Osteoblast (primary cell): ENCODE data around the gene ADAMTSL1. TPM values are rescaled to one million over a fixed set of nuclear protein-coding genes. Genes with fewer than 3 reads are reported as not detected.

Experiments used
- DNase-seq: peaks from one replicate; pipeline ENCODE4 v3.0.0; 2011; ENCODE audit warnings: low spot score, mixed read lengths; ENCODE audit not compliant: insufficient read length; ENCODE audit errors: missing footprints
- H2AFZ ChIP-seq: 2 replicates; pipeline ENCODE4 v1.6.0; 2011; ENCODE audit warnings: mild to moderate bottlenecking, low read length
- H3K27ac ChIP-seq: 2 replicates; pipeline ENCODE4 v1.5.1; 2011; ENCODE audit warnings: mild to moderate bottlenecking, low read depth, low read length, moderate library complexity
- H3K27me3 ChIP-seq: 2 replicates; pipeline ENCODE4 v1.6.0; 2012; ENCODE audit warnings: mild to moderate bottlenecking, control low read depth, inconsistent platforms, low read length, moderate library complexity; ENCODE audit not compliant: insufficient read depth
- H3K36me3 ChIP-seq: 2 replicates; pipeline ENCODE4 v1.5.1; 2011; ENCODE audit warnings: mild to moderate bottlenecking, low read length, control low read depth, moderate library complexity; ENCODE audit not compliant: insufficient read depth
- H3K4me1 ChIP-seq: 2 replicates; pipeline ENCODE4 v1.5.1; 2011; ENCODE audit warnings: mild to moderate bottlenecking, low read length, control low read depth, moderate library complexity; ENCODE audit not compliant: insufficient read depth
- H3K4me2 ChIP-seq: 2 replicates; pipeline ENCODE4 v1.6.0; 2011; ENCODE audit warnings: mild to moderate bottlenecking, low read length; ENCODE audit not compliant: insufficient read depth
- H3K4me3 ChIP-seq: fragments of 200-600 bp; sonication (generic); 3 replicates; pipeline ENCODE4 v1.5.1; 2012; ENCODE audit warnings: mild to moderate bottlenecking, low read length, inconsistent platforms; ENCODE audit not compliant: insufficient read depth
- H3K79me2 ChIP-seq: 2 replicates; pipeline ENCODE4 v1.6.0; 2012; ENCODE audit warnings: mild to moderate bottlenecking, low read length, control low read depth, inconsistent platforms; ENCODE audit not compliant: insufficient read depth
- H3K9me3 ChIP-seq: 2 replicates; pipeline ENCODE4 v1.5.1; 2011; ENCODE audit warnings: low read depth, low read length, control low read depth
- H4K20me1 ChIP-seq: 2 replicates; pipeline ENCODE4 v1.6.0; 2012; ENCODE audit warnings: mild to moderate bottlenecking, low read length, control low read depth; ENCODE audit not compliant: insufficient read depth
- total RNA-seq: library from RNA; depleted of rRNA; stranded (reverse); fragments of >200 nt; gene quantifications from 2 replicates; pipeline ENCODE4 v1.2.3, GENCODE V29; 2012
- TF ChIP-seq, protein P1 (sequence below): IDR thresholded peaks from 2 replicates; pipeline ENCODE4 v1.5.1; 2011; ENCODE audit warnings: mild to moderate bottlenecking, low read depth, low read length, moderate library complexity; ENCODE audit errors: extremely low read depth

The ADAMTSL1 gene
- total RNA-seq, 1 donor = 54.3 TPM

- Histone ChIP-seq H3K27me3 (no peaks in the 10 kb centered on the region), H3K79me2 (no peaks in the 10 kb centered on the region), H3K4me3 (no peak overlapping the region), H3K36me3 (peaks cover 78% of the 10 kb centered on the region), H3K4me2 (no peak overlapping the region), H2AFZ (no peak overlapping the region), H3K4me1 (no peaks in the 10 kb centered on the region), H3K27ac (no peak overlapping the region), H3K9me3 (no peaks in the 10 kb centered on the region), H4K20me1 (peaks cover 4% of the 10 kb centered on the region)
- DNase-seq = no peak
- TF ChIP-seq, protein P1, sequence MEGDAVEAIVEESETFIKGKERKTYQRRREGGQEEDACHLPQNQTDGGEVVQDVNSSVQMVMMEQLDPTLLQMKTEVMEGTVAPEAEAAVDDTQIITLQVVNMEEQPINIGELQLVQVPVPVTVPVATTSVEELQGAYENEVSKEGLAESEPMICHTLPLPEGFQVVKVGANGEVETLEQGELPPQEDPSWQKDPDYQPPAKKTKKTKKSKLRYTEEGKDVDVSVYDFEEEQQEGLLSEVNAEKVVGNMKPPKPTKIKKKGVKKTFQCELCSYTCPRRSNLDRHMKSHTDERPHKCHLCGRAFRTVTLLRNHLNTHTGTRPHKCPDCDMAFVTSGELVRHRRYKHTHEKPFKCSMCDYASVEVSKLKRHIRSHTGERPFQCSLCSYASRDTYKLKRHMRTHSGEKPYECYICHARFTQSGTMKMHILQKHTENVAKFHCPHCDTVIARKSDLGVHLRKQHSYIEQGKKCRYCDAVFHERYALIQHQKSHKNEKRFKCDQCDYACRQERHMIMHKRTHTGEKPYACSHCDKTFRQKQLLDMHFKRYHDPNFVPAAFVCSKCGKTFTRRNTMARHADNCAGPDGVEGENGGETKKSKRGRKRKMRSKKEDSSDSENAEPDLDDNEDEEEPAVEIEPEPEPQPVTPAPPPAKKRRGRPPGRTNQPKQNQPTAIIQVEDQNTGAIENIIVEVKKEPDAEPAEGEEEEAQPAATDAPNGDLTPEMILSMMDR = no peak
These were observed 252.6 kb downstream of the ADAMTSL1 start for GRCh38 chr9:18726546-18726945.

GRCh38 chr9:18727904-18728303 lies 254.0 kb downstream of the ADAMTSL1 start:
- H3K4me3 ChIP-seq = no peak overlapping the region
- DNase-seq = no peak
- H3K27me3 ChIP-seq = no peaks in the 10 kb centered on the region
- TF ChIP-seq, protein P1 = no peak
- no peak overlapping the region for H2AFZ ChIP-seq
- no peaks in the 10 kb centered on the region for H3K4me1 ChIP-seq
- H3K27ac ChIP-seq = no peak overlapping the region
- peaks cover 71% of the 10 kb centered on the region for H3K36me3 ChIP-seq
- no peaks in the 10 kb centered on the region for H3K79me2 ChIP-seq
- no peak overlapping the region for H3K4me2 ChIP-seq
- H4K20me1 ChIP-seq = peaks cover 4% of the 10 kb centered on the region
- H3K9me3 ChIP-seq = no peaks in the 10 kb centered on the region

DNA sequence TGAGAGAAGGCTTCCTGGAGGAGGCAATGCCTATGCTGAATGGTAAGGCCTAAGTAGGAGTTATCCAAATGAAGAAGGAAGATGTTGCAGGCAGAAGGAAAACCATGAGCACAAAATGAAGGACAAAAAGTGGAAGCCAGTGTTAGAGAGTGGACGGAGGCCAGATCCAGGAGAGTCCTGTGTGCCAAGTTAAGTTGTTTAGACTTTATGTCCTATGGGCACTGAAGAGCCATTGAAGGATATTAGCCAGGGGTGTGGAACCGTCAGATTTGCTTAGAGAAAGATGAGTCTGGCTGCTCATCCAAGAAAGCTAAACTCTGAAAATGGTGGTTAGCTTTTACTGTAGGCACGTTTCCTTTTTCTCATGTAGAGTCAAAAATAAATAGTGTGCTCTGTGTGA lies 254.7 kb downstream of the ADAMTSL1 start:
- TF ChIP-seq, protein P1 = no peak
- no peak overlapping the region for H3K27ac ChIP-seq
- H4K20me1 ChIP-seq = peaks cover 4% of the 10 kb centered on the region
- no peaks in the 10 kb centered on the region for H3K4me1 ChIP-seq
- H3K79me2 ChIP-seq = no peaks in the 10 kb centered on the region
- H3K27me3 ChIP-seq = no peaks in the 10 kb centered on the region
- no peak overlapping the region for H2AFZ ChIP-seq
- no peak overlapping the region for H3K4me2 ChIP-seq
- H3K36me3 ChIP-seq = peaks cover 65% of the 10 kb centered on the region
- H3K9me3 ChIP-seq = no peaks in the 10 kb centered on the region
- H3K4me3 ChIP-seq = no peak overlapping the region
- no peak for DNase-seq

- H3K4me1 ChIP-seq = no peaks in the 10 kb centered on the region
- no peaks in the 10 kb centered on the region for H3K9me3 ChIP-seq
- H3K4me2 ChIP-seq = no peak overlapping the region
- peaks cover 4% of the 10 kb centered on the region for H4K20me1 ChIP-seq
- no peaks in the 10 kb centered on the region for H3K79me2 ChIP-seq
- H3K36me3 ChIP-seq = peaks cover 68% of the 10 kb centered on the region
- H3K27ac ChIP-seq = no peak overlapping the region
- DNase-seq = no peak
- H3K4me3 ChIP-seq = no peak overlapping the region
- H3K27me3 ChIP-seq = no peaks in the 10 kb centered on the region
- TF ChIP-seq, protein P1 = no peak
- no peak overlapping the region for H2AFZ ChIP-seq
These were observed 256.3 kb downstream of the ADAMTSL1 start for GRCh38 chr9:18730241-18730640.
